NB4 (cell line): ENCODE measurements around the gene GUCY2D.

Source experiments
- CTCF ChIP-seq: IDR thresholded peaks from one replicate; pipeline ENCODE4 v1.5.1; 2012; ENCODE audit warnings: low read depth, low read length
- MAX ChIP-seq: IDR thresholded peaks from 2 replicates; pipeline ENCODE4 v1.6.1; 2011; ENCODE audit warnings: low read depth, low read length

GRCh38 chr17:7967751-7968150 lies 34.7 kb upstream of the GUCY2D start:
- TF ChIP-seq MAX, result no peak
- TF ChIP-seq CTCF, result no peak
